DMS 273 (cell line): ENCODE data around the gene MAT2B.

Experiments used
- DNase-seq: peaks from one replicate; lab custom pipeline; 2025; ENCODE audit not compliant: unreplicated experiment; lab: John Stamatoyannopoulos, UW

MAT2B gene

DNA sequence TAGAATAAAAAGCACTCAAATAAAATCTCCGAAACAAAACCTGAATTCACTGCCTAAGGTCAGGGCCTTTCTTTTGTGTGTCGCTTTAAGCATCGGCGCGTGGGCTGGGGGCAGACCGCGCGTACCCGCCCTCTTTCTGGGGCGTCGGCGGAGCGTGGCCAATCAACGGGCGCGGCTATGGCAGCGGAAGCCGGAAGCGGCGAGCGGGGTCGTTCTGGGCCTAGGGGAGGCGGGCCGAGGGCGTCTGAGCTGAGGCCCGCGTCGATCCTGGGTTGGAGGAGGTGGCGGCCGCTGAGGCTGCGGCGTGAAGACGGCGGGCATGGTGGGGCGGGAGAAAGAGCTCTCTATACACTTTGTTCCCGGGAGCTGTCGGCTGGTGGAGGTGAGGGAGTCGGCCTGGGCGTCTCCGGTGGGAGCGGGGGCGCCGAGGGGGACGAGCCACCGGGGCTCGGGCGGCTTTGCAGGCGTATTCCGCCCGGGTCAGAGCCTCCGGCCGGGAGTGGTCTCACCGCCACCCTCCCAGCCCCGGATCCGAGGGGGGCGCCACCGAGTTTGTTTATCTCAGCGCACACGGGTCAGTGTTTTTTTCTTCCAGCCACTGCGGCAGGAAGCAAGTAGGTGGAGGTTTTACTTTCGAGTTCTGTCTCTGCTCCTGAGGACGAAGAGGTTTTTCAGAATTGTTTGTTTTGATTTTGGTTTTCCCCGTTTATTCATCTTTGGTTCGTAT lies at the start of gene MAT2B:
Gene MAT2B (plus strand): TSS at position 252 of the 727 bp plus-strand sequence. CDS start 68 bp downstream, at position 320.
- DNase-seq, result peak; percentile 98

DNA sequence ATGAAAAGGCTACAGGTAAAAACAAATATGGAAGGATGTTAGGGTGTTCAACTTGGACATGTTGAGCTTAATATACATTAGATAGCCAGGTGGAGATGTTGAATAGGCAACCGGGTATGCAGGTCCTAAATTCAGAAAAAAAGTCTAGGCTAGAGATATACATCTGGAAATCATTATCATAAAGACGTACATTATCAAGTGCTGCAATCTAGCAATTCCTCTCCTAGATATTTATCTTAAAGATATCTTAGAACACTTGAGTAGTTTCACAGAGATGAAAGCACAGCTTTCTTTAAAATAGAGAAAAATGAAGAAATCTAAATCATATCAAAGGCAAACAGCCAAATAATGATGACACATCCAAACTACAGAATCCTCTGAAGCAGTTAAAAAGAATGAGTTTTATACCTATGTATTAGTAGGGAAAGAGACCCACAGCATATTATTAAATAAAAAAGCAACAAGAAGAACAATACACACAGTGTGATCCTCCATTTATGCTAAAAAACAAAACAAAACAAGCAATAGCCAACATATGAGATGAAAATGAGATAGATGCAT lies 49.3 kb upstream of the MAT2B start:
- DNase-seq, result no peak

DNA sequence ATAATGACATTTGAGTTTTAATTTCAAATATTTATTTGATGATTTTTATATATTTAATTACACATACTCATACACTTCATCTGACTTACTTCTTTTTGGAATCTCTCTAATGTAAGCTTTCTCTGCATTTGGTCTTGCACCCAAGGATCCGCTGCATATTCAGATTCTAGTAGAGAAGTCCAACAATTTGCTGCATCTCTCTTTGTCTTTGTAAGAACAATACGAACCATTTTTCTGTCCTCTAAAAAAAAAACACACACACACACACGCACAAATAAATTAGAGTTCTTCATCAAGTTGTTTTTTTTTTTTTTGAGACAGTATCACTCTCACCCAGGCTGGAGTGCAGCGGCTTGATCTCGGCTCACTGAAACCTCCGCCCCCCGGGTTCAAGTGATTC lies 48.6 kb upstream of the MAT2B start:
- DNase-seq, result no peak

DNA sequence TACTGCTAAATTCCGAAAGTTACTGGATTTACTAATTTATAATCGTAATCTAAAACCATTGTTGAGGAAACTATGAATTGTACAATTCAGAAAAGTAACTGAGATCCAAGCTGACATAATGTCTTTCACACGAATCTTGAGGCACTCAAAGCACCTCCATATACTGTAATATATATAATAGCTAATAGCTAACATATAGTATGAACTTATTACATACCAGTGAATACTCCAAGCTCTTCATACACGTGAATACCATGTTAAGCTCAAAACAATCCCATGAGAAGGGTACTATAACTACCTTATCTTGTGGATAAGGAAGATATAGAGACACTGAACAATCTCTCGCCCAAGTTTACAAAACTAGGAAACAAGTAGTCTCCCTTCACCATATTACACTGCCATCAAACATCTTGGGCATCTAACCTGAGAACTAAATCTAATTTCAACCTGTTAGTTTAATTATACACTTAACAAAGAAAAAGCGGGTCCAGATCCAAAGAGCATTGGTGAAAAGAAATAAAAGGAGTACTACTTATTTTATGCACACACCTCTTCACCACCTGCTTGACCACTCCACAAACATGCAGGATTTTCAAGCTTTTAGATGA lies 46.5 kb upstream of the MAT2B start:
- peak; percentile 49 for DNase-seq

DNA sequence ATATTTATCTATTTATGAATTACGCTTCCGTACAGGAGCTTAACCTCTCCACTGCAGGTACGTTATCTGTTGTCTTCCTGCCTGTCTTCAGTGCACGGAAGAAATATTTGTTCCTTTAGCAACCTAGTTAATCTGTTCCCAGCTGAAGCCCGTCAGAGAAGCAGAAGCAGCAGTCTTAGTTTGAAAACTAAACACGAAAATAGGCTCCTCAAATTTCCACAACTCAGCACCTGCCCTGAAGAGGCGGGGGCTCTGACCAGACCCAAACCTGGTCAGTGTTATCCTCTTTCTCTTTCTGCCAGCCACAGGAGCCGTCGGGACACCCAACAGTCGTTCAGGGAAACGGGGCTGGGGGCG lies 46.0 kb upstream of the MAT2B start:
- no peak for DNase-seq

DNA sequence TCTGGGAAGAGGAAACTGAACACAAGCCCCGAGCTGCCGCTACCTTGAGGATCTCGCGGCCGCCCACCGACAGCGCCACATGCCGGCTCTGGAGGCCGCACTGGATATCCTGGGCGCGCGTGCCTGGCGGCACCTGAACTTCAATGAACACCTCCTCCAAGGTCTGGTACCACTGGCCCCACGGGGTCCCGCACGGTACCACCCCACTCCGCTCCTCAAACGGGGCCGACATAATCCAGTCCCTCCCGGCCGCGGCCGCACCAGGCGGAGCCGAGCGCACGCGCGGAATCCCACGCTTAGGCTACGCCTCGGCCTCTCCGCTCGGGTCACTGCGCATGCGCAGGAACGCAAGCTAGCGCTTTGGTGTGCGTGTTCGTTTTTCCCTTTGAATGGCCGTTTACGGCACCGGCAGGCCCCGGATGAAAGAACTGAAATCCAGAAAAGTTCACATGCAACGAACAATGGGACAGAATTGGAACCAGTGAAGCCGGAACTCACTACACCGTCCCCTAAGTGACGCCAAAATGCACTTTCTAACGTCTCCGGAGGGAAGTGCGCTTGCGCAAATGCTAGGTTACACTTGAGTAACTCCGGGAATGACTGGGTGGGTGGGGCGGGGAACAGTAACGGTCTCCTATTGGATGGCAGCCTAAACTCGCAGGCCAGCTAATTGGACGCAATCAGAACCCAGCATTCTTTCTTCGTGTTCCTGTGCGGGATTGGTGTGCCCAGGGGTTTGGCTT lies 45.4 kb upstream of the MAT2B start, which contains the start of gene NUDCD2:
Gene NUDCD2 (minus strand): TSS at position 284 of the 743 bp plus-strand sequence. CDS start 52 bp downstream, at position 232.
- peak; percentile 99 for DNase-seq

DNA sequence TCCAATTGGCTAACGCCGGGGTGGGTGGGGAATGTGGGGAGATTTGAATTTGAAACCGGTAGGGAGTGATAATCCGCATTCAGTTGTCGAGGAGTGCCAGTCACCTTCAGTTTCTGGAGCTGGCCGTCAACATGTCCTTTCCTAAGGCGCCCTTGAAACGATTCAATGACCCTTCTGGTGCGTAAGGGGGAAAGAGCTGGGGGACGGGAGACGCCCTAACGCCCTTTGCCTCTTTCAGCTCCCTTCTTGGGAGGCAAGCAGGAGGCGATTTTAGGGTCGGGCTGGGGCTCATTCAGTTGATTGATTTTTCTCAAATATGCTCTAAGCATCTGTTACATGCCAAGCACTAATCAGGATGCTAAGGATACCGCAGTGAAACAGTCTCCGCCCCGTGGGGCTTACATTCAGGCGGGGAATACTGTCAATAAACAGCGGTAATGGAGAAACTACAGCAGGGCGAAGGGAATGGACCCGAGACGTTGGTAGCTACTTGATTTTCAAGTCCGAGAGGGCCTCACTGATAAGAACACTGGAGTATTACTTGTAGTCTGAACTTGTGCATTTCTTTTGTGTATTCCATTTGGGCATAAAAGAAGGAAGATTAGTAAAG lies 44.8 kb upstream of the MAT2B start, which contains the start of gene HMMR:
Gene HMMR (plus strand): TSS at position 71 of the 610 bp plus-strand sequence. CDS start 61 bp downstream, at position 132.
- DNase-seq, result peak; percentile 87

DNA sequence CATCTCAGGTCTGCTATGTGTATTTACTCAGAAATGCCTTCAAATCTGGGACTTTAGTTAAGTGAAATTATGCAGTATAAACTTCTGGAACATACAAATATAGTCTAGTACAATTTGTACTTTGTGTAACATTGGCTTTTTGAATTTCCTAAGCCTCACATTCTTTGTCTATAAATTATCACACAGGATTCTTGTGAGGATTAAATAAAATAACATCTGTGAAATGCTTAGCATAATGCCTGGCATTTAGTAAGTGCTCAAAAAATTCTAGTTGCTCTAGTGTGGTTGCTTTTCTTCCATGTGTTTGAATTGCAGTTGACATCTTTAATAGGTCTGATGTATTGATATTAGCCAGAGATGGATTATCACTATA lies 42.4 kb upstream of the MAT2B start:
- DNase-seq, result no peak

DNA sequence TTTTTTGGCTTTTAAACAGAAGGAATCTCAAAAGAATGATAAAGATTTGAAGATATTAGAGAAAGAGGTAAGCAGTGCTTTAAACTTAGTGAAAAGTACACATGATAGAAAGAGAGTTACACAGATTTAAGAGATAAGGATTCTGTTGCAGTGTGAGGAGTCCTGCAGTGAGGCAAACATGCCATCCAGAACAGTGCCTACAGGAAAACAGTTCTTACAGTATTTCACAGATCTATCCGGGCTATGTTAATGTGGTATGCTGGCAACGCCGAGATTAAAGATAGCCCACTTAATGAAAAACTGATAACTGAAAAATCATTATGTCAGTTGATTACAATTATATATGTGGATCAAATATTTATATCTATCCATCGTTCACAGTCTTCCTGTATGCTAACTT lies 37.7 kb upstream of the MAT2B start:
- no peak for DNase-seq

DNA sequence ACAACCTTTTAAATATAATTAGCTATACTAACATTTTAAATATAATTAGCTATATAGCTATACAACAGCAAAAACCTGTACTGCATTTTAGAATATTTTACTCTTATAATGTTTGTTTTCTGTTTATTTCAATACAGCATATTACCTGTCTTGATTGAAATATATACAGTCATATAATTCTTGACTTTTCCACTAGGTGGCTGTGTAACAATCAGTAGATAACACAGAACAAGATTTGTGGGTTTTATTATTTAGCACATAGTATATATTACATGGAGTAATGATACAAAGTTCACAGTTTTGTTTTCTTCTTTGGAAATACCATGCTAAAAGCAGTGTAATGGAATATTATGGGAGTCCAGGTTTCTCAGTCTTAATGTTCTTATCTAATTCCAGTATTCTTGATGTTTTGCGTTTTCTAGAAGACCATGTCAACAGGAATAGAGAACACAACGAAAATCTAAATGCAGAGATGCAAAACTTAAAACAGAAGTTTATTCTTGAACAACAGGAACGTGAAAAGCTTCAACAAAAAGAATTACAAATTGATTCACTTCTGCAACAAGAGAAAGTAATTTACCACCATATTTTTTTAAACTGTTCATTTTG lies 31.7 kb upstream of the MAT2B start:
- DNase-seq, result peak; percentile 31

DNA sequence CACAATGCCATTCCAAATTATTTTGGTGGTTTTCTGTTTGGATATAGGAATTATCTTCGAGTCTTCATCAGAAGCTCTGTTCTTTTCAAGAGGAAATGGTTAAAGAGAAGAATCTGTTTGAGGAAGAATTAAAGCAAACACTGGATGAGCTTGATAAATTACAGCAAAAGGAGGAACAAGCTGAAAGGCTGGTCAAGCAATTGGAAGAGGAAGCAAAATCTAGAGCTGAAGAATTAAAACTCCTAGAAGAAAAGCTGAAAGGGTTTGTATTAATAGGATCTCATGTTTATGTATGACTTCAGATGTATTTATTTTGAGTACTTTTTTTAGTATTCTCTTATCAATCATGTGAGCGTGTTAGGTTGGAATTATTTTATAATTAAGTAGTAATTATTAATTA lies 30.0 kb upstream of the MAT2B start:
- no peak for DNase-seq

DNA sequence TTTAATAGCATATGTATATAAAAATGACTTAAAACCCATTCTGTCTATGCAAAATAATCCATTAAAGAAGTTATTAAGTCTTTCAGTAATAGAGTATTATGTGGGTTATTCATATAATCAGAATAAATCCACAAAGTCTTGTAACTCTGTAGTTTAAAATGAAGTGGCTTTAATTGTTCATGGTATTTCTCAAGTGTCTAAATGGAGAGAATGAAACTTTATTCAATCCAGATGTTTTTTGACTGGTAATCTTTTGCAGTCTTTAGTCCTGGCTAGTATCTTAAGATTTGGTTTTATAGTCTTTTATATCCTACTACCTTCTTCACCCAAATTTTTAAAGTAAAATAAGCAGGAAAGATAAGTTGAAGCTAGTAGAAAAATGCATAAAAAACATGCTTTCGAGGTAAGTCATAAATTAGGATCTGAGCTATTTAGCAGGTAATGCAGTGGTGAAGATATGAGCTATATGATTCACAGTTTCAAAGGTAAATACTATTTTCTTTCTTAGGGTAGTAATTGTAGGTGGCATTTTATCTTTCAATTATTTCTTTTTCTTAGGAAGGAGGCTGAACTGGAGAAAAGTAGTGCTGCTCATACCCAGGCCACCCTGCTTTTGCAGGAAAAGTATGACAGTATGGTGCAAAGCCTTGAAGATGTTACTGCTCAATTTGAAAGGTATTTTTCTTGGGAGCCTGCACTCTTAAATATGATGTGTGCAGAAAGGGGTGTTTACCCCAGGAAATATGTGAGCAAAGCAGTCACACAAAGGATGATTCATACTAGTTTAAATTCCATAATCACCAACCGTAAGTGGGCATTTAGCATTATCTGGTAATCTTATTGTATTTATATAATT lies 27.1 kb upstream of the MAT2B start:
- DNase-seq, result no peak

DNA sequence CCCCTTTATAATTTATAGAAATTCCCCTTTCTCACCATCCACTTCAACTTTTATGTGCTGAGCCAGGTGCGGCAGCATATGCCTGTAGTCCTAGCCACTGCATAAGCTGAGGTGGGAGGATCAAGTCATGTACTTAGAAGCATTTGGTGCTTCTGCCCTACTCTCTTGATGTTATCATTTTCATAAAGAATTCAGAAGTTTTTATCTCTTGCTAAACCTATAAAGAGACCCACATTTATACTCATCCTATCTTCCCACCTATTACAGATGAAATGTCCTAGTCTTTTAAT lies 26.5 kb upstream of the MAT2B start:
- no peak for DNase-seq

DNA sequence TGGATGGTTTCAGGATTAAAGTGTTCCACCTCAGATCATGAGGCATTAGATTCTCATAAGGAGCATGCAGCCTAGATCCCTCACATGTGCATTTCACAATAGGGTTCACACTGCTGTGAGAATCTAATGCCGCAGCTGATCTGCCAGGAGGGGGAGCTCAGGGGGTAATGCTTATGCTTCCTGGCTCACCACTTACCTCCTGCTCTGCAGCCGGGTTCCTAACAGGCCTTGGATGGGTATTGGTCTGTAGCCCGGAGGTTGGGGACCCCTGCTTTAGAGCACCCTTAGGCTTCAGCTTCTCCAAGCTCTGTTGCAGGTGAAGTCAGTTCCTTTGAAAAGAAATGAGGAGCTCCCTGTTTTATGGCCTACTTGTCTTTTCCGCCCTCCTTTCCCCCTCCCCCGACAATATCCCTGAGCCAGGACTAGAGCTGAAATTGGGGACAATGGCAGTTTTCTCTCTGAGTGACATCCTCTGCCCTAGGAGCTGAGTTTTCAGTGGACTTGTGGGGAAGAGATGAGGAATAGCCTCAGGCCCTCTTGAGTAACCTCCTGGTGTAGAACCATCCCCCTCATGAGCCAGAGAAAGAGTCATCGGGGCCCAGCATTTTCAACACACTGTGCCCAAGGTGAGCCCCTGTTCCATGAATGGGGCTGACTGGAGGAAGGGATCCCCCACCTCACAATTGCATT lies 16.2 kb upstream of the MAT2B start:
- DNase-seq, result peak; percentile 36

DNA sequence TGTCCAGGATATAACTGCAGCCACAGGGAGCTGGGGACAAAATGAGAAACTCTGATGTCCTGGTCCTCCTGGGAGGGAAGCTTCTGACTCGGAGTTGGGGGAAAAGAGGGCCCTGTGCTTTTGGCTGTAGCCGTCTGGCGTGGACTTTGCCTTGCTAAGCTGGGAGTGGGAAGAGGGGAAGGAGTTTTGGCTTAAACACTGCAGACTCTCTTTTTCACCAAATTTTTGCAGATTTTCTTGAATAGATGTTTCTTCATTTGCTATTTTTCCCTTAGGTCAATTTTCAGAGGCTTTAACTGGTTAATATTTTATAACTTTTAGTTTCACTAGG lies 15.7 kb upstream of the MAT2B start:
- DNase-seq, result no peak

DNA sequence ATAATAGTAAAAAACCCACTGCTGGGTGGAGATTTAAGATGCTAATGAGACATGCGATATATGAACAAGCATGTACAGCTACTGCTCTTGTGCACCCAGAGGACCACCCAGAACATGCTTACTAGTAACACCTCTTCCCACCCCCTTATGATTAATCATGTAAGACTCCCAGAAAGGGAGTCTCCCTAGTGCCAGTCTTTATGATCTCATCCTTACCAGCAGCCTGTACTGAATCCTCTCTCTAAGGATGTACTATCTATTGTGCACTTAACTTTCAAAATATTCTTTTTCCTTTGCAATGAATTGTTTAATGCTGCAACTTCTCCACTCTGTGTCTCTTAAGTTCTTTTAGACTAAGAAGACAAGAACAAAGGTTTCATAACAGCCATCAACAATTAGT lies 9.1 kb upstream of the MAT2B start:
- DNase-seq, result no peak

DNA sequence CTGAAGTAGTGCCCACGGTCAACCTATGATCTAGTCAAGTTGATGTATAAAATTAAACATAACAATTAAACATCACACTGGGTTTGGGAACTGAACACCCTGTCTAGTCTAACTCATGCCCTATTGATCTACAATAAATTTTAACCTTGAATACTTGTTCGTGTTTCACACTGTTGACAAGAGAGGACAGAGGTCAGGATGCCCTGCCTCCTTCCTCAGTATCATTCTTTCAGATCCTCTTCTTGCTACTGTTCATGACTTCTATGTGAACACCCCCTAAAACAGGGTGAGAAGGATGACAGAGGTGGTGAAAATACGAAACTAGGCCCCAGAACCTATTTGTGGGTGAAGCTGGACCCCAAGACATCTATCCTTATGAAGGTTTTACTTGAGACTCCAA lies 8.1 kb upstream of the MAT2B start:
- no peak for DNase-seq

DNA sequence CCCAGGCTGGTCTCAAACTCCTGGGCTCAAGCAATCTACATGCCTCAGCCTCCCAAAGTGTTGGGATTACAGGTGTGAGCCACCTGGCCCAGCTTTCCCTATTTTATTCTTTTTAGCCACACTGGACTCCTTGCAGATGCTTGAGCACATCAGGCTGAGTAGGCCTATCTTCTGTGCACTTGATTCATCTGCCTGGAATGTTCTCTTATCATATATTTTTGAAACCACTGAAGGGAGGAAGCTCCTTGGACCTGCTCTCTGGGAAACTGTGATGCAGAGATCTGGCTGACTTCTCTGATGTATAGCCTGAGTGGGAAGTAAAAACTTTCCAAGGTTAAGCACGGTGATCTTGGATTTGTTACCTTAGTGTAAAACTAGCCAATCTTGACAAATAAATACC lies 6.5 kb upstream of the MAT2B start:
- no peak for DNase-seq

DNA sequence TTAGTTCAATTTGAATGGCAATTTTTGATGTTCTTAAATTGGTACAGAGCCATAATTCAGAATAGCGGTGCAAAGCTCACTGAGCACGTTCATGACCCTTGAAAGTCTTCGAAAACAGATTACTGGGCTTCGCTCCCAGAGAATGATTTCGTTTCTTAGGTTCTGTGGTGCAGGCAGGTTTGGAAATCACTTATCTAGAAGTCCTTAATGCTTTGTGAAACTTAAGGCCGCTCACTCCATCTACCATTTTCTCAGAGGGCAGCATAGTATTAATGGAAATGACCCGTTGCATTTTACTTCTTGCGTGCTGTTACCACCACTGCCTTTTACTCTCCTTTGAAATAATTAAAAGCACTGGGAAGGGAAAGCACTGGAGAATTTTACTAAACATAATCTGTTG lies 2.9 kb upstream of the MAT2B start:
- no peak for DNase-seq
